ENCODE data around the gene FAP. TPM values are rescaled to one million over a fixed set of nuclear protein-coding genes. Genes with fewer than 3 reads are reported as not detected.

The FAP gene
- total RNA-seq, 1 donor from 2014 or later: 1.1 TPM

- Histone ChIP-seq H3K36me3 (ENCODE audit: control insufficient read depth, insufficient read depth, low read length) (no peaks in the 10 kb centered on the region), H3K4me3 (ENCODE audit: low read depth, low read length) (no peak overlapping the region), H3K27me3 (ENCODE audit: control insufficient read depth, insufficient read depth, low read length) (no peaks in the 10 kb centered on the region)
- no peak for TF ChIP-seq CTCF (IDR thresholded peaks at IDR 0.05; ENCODE audit: insufficient read depth, low read length, severe bottlenecking)
- DNase-seq (ENCODE audit: low read depth): no peak
- no peak for FAIRE-seq
These were observed 8.9 kb upstream of the FAP start for GRCh38 chr2:162252153-162252552.

GRCh38 chr2:162245781-162246180 lies 2.5 kb upstream of the FAP start:
- H3K4me3 ChIP-seq (ENCODE audit: low read depth, low read length): no peak overlapping the region
- FAIRE-seq (peak; percentile 36), DNase-seq (ENCODE audit: low read depth) (peak; percentile 98)
- no peaks in the 10 kb centered on the region for H3K36me3 ChIP-seq (ENCODE audit: control insufficient read depth, insufficient read depth, low read length)
- H3K27me3 ChIP-seq (ENCODE audit: control insufficient read depth, insufficient read depth, low read length): no peaks in the 10 kb centered on the region
- no peak for TF ChIP-seq CTCF (IDR thresholded peaks at IDR 0.05; ENCODE audit: insufficient read depth, low read length, severe bottlenecking)

GRCh38 chr2:162245061-162245460 lies 1.8 kb upstream of the FAP start:
- Histone ChIP-seq H3K36me3 (ENCODE audit: control insufficient read depth, insufficient read depth, low read length) (no peaks in the 10 kb centered on the region), H3K27me3 (ENCODE audit: control insufficient read depth, insufficient read depth, low read length) (no peaks in the 10 kb centered on the region), H3K4me3 (ENCODE audit: low read depth, low read length) (no peak overlapping the region)
- DNase-seq (ENCODE audit: low read depth): peak; percentile 70
- no peak for FAIRE-seq
- TF ChIP-seq CTCF (IDR thresholded peaks at IDR 0.05; ENCODE audit: insufficient read depth, low read length, severe bottlenecking): no peak

- H3K4me3 ChIP-seq (ENCODE audit: low read depth, low read length): no peak overlapping the region
- peak; percentile 55 for FAIRE-seq
These were observed 1.3 kb upstream of the FAP start for GRCh38 chr2:162244541-162245031.

GRCh38 chr2:162243715-162244114 lies 470 bp upstream of the FAP start:
- no peak overlapping the region for H3K4me3 ChIP-seq (ENCODE audit: low read depth, low read length)
- no peak for FAIRE-seq
- no peaks in the 10 kb centered on the region for H3K36me3 ChIP-seq (ENCODE audit: control insufficient read depth, insufficient read depth, low read length)
- no peak for DNase-seq (ENCODE audit: low read depth)
- TF ChIP-seq CTCF (IDR thresholded peaks at IDR 0.05; ENCODE audit: insufficient read depth, low read length, severe bottlenecking): no peak
- H3K27me3 ChIP-seq (ENCODE audit: control insufficient read depth, insufficient read depth, low read length): no peaks in the 10 kb centered on the region

More at GRCh38 chr2:162244541-162245031, 1.3 kb upstream of the FAP start:
- TF ChIP-seq CTCF (IDR thresholded peaks at IDR 0.05; ENCODE audit: insufficient read depth, low read length, severe bottlenecking): no peak
- Histone ChIP-seq H3K36me3 (ENCODE audit: control insufficient read depth, insufficient read depth, low read length) (no peaks in the 10 kb centered on the region), H3K27me3 (ENCODE audit: control insufficient read depth, insufficient read depth, low read length) (no peaks in the 10 kb centered on the region)
- peak; percentile 98 for DNase-seq (ENCODE audit: low read depth)

- H3K36me3 ChIP-seq (ENCODE audit: control insufficient read depth, insufficient read depth, low read length): no peaks in the 10 kb centered on the region
- peak; percentile 48 for DNase-seq (ENCODE audit: low read depth)
- FAIRE-seq: no peak
- TF ChIP-seq CTCF (IDR thresholded peaks at IDR 0.05; ENCODE audit: insufficient read depth, low read length, severe bottlenecking): no peak
- no peak overlapping the region for H3K4me3 ChIP-seq (ENCODE audit: low read depth, low read length)
- H3K27me3 ChIP-seq (ENCODE audit: control insufficient read depth, insufficient read depth, low read length): no peaks in the 10 kb centered on the region
These were observed 512 bp downstream of the FAP start for GRCh38 chr2:162242586-162243280.

All from bronchial epithelial cell (primary cell).